ENCODE data around the gene POLG2.

DNA sequence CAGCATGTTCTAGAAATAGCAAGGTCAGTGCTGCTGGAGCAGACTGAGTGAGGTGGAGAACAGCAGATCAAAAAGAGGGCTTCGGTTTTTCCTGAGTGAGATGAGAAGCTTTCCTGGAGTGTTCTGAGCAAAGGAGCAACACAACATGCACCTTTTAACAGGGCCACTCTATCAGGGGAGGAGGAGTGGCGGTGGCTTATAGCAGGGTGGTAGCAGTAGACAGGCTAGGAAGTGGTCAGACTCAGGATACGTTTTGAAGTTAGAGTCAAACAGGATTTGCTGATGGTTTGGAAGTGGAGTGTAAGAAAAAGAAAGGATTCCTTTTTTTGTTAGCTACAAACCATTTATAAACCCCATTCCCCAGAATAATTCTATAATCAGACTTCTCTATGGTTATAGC is 12.5 kb downstream of the POLG2 start:
- TF ChIP-seq, protein P1, sequence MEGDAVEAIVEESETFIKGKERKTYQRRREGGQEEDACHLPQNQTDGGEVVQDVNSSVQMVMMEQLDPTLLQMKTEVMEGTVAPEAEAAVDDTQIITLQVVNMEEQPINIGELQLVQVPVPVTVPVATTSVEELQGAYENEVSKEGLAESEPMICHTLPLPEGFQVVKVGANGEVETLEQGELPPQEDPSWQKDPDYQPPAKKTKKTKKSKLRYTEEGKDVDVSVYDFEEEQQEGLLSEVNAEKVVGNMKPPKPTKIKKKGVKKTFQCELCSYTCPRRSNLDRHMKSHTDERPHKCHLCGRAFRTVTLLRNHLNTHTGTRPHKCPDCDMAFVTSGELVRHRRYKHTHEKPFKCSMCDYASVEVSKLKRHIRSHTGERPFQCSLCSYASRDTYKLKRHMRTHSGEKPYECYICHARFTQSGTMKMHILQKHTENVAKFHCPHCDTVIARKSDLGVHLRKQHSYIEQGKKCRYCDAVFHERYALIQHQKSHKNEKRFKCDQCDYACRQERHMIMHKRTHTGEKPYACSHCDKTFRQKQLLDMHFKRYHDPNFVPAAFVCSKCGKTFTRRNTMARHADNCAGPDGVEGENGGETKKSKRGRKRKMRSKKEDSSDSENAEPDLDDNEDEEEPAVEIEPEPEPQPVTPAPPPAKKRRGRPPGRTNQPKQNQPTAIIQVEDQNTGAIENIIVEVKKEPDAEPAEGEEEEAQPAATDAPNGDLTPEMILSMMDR (IDR thresholded peaks at IDR 0.05): no peak
- TF ChIP-seq EP300 (IDR thresholded peaks at IDR 0.05) (no peak), POLR2A (IDR thresholded peaks at IDR 0.05) (no peak), POLR2AphosphoS5 (IDR thresholded peaks at IDR 0.05) (no peak)
